Measurements from ENCODE around the gene NEUROD1.

NEUROD1 gene

GRCh38 chr2:181679544-181679979, 755 bp downstream of the NEUROD1 start:
- TF ChIP-seq SIN3A (IDR thresholded peaks at IDR 0.05; ENCODE audit: borderline replicate concordance, insufficient read depth, low read length) = no peak
- no peak for TF ChIP-seq POLR2AphosphoS5 (IDR thresholded peaks at IDR 0.05; ENCODE audit: low read depth, low read length)
- TF ChIP-seq TAF1 (IDR thresholded peaks at IDR 0.05; ENCODE audit: borderline replicate concordance, insufficient read depth, low read length) = no peak
- TF ChIP-seq FOXP2 (optimal IDR thresholded peaks at IDR 0.05; ENCODE audit: borderline replicate concordance, extremely low read depth, extremely low read length, insufficient read depth) = no peak
- TF ChIP-seq REST (IDR thresholded peaks at IDR 0.05; ENCODE audit: insufficient read depth in 1 of 2, low read depth in 2 of 2, low read length in 2 of 2) = 0 out of 4 replicates have a peak, but pooled peaks of 1 of the 2 experiments have one; percentile 16

GRCh38 chr2:181678861-181679543, 1.3 kb downstream of the NEUROD1 start:
- TF ChIP-seq FOXP2 (optimal IDR thresholded peaks at IDR 0.05; ENCODE audit: borderline replicate concordance, extremely low read depth, extremely low read length, insufficient read depth) (no peak), POLR2AphosphoS5 (IDR thresholded peaks at IDR 0.05; ENCODE audit: low read depth, low read length) (no peak), REST (IDR thresholded peaks at IDR 0.05; ENCODE audit: insufficient read depth in 1 of 2, low read depth in 2 of 2, low read length in 2 of 2) (no peak), TAF1 (IDR thresholded peaks at IDR 0.05; ENCODE audit: borderline replicate concordance, insufficient read depth, low read length) (no peak), SIN3A (IDR thresholded peaks at IDR 0.05; ENCODE audit: borderline replicate concordance, insufficient read depth, low read length) (no peak)

- TF ChIP-seq POLR2AphosphoS5 (IDR thresholded peaks at IDR 0.05; ENCODE audit: low read depth, low read length) (no peak), FOXP2 (optimal IDR thresholded peaks at IDR 0.05; ENCODE audit: borderline replicate concordance, extremely low read depth, extremely low read length, insufficient read depth) (no peak), REST (IDR thresholded peaks at IDR 0.05; ENCODE audit: insufficient read depth in 1 of 2, low read depth in 2 of 2, low read length in 2 of 2) (peak; percentile 96 to 97)
Observed at GRCh38 chr2:181677912-181678586, 2.3 kb downstream of the NEUROD1 start.

- TF ChIP-seq REST (IDR thresholded peaks at IDR 0.05; ENCODE audit: insufficient read depth in 1 of 2, low read depth in 2 of 2, low read length in 2 of 2) (no peak), POLR2AphosphoS5 (IDR thresholded peaks at IDR 0.05; ENCODE audit: low read depth, low read length) (no peak), FOXP2 (optimal IDR thresholded peaks at IDR 0.05; ENCODE audit: borderline replicate concordance, extremely low read depth, extremely low read length, insufficient read depth) (no peak), SIN3A (IDR thresholded peaks at IDR 0.05; ENCODE audit: borderline replicate concordance, insufficient read depth, low read length) (no peak), TAF1 (IDR thresholded peaks at IDR 0.05; ENCODE audit: borderline replicate concordance, insufficient read depth, low read length) (no peak)
Observed at GRCh38 chr2:181675254-181675653, 5.1 kb downstream of the NEUROD1 start.
